HG03280 (cell line): ENCODE data around the gene DGCR2.
"Not testable (repeated sequence)": the region's sequence is repeated elsewhere in the genome, so short reads cannot be mapped to it uniquely, and the experiment has no call there.

Experiments
- ATAC-seq: cut with Tn5 transposase; IDR thresholded peaks from one replicate; pipeline ENCODE4 v1.9.1; 2021; ENCODE audit warnings: mild to moderate bottlenecking, moderate library complexity; ENCODE audit not compliant: unreplicated experiment

Gene DGCR2

DNA sequence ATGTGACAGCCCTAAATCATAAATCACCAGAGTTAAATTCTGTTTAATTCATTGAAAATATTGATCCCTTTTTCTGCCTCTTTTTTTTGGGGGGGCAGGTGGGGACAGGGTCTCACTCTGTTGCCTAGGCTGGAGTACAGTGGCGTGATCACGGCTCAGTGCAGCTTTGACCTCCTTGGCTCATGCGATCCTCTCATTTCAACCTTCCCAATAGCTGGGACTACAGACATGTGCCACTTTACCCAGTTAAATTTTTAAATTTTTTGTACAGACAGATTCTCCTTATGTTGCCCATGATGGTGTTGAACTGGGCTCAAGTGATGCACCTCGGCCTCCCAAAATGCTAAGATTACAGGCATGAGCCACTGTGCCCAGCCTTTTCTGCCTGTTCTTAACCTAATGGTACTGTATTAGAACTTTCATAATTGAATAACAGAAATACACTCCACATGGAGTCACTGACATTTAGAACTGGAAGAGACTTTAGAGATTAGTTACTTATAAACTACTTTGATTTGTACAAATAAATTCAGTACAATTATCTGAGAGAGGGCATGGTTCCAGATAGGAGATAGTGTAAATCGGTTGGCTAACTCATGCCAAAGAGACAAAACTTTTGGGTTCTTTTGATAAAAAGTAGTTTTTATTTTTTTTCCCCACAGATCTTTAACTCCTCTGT lies 109.8 kb downstream of the DGCR2 start:
- ATAC-seq = no peak

DNA sequence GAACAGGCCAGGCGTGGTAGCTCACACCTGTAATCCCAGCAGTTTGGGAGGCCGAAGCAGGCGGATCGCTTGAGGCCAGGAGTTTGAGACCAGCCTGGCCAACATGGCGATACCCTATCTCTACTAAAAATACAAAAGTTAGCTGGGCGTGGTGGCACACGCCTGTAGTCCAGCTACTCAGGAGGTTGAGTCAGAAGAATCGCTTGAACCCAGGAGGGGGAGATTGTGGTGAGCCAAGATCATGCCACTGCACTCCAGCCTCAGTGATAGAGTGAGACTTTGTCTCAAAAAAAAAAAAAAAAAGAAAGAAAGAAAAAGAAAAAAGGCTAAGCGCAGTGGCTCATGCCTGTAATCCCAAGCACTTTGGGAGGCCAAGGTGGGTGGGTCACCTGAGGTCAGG lies 110.6 kb downstream of the DGCR2 start:
- ATAC-seq = not testable (repeated sequence)

- ATAC-seq = no peak
These were observed 111.1 kb downstream of the DGCR2 start for GRCh38 chr22:19011075-19011474.

DNA sequence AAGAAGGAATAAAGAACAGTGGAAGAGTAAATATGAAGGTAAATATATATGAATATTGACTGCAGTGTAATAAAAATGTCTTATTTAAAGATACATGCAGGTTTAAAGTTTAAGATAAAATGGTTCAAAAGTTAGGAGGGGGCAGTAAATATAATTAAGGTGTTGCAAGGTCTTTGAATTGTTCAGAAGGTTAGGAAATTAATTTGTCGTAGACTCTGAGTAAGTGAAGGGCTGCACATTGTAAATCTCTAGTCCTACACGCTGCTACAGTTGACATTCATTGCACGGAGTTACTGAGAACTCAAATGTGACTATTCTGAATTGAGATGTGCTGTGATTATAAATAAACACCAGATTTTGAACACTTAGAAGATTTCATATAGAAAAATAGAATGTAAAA lies 116.3 kb downstream of the DGCR2 start:
- no peak for ATAC-seq

- no peak for ATAC-seq
These were observed 117.7 kb downstream of the DGCR2 start for GRCh38 chr22:19004471-19004870.

GRCh38 chr22:19003508-19003907 lies 118.7 kb downstream of the DGCR2 start:
- ATAC-seq = no peak

- no peak for ATAC-seq
These were observed 119.6 kb downstream of the DGCR2 start for GRCh38 chr22:19002684-19003038.

GRCh38 chr22:19001204-19001603 lies 121.0 kb downstream of the DGCR2 start:
- ATAC-seq = no peak

DNA sequence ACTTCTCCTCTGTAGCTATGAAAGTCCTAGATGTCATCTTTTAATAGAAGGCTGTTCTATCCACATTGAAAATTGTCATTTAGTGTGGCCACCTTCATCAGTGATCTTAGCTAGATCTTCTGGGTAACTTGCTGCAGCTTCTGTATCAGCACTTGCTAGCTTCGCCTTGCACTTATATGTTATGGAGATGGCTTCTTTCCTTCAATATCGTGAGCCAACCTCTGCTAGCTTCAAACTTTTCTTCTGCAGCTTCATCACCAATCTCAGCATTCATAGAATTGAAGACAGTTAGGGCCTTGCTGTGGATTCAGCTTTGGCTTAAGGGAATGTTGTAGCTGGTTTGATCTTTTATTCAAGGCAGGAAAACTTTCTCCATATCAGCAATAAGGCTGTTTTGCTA lies 122.1 kb downstream of the DGCR2 start:
- ATAC-seq = not testable (repeated sequence)

DNA sequence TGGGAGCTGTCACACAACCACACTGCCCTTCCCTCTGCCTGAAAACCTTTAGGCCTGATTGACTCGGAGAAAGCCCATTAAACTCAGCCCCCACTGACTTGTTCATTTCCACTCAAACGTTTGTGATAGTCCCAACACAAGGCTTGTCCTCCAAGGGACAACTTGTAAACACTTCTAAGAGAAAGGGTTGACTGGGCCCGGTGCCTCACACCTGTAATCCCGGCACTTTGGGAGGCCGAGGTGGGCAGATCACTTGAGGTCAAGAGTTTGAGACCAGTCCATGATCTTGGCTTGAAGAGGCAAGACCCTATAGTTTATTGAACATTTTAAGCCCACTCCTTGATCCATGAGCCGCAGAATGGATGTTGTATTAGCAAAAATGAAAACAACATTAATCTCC lies 122.8 kb downstream of the DGCR2 start:
- no peak for ATAC-seq

DNA sequence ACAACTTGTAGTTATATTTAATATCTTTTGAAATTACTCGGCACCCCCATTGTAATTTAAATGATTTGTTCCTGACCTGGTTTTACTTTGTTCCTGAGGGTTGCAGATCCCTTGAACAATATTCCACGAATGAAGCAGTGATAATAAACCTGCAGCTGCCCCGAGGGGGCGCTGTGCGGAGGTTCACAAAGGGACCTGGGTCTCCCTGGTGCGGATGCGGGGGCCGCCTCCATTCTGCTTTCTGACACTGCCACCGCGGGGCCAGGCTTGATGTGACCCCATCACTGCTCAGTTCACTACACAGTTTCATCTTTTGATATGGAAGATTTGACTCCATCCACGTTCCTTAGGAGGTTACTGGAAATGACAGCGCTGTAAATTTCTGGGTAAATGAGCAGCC lies 123.2 kb downstream of the DGCR2 start:
- ATAC-seq = no peak

- no peak for ATAC-seq
These were observed 124.3 kb downstream of the DGCR2 start for GRCh38 chr22:18997925-18998315.

DNA sequence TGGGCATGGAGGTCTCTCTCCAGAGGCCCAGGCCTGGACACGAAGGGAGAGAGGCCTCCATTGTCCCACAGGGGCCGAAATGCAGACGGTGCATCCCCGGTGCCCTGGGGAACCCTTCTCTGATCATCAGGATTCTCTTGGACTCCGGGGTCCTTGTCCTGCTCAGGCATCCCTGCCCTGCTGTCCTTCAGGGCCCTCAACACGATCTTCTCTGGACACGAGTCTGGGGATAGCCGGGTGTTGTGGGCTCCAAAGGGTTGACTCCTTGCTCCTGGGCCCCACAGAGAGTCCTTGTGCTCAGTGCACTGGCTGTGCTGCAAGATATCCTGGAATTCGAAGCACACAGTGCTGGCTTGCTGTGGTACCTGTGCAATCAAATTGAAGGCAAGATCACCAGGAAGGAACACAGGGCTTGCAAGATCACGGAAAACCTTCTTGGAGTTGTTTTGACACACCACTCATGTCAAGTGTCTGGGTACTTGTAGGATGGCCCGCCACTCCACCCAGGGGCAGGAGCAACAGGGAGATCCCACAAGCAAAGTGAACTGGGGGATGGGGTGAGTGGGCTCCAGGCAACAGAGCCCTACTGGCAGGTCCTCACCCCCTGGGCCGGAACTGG lies 124.8 kb downstream of the DGCR2 start:
- no peak for ATAC-seq

- ATAC-seq = no peak
These were observed 125.8 kb downstream of the DGCR2 start for GRCh38 chr22:18996376-18996900.

DNA sequence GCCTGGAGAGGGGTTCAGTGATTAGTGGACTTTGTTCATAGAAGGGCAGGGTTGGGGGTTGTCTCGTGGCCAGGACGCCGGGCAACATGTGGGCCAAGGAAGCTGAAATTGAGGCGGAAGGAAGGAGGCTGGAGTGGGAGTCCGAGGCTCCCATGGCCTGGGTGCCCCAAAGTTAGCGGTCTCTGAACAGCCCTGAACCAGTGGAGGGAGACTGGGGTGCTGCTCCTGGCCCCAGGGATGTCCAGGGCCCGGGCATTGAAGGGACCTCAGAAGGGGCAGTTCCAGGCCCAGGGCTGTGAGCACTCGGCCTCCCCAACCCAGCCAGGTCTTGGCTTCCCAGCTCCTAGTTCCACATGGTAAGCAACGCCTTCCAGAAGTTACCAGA lies 126.9 kb downstream of the DGCR2 start:
- ATAC-seq = no peak

DNA sequence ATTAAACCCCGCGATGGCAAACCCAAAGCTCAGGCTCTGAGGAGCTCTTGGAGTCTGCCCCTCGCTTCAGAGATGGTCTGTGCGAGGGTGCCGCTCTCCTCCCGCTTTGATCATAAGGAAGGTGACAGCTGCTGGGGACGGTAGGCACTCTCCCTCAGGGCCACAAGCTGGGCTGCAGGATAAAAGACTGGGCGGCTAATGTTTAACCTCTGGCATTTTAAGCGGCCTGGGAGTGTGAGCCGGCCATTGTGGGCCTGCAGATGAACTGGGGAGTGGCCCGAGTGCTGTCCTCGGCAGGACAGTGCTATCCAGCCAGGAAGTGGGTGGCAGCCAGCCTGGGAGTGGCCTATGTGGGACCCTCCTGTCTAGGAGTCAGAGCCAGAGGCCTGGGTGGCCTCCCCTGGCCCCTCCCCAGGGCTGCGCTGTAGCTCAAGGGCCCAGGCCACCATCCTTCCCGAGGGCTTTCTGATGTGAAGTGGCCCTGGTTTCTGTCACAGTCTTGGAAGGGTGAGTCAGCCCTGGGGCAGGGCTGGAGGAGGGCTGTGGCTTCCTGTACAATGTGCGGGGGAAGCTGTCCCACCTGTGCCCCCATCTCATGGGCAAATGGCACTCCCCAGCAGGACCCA lies 127.4 kb downstream of the DGCR2 start:
- no peak for ATAC-seq

- no peak for ATAC-seq
These were observed 128.2 kb downstream of the DGCR2 start for GRCh38 chr22:18994056-18994455.

DNA sequence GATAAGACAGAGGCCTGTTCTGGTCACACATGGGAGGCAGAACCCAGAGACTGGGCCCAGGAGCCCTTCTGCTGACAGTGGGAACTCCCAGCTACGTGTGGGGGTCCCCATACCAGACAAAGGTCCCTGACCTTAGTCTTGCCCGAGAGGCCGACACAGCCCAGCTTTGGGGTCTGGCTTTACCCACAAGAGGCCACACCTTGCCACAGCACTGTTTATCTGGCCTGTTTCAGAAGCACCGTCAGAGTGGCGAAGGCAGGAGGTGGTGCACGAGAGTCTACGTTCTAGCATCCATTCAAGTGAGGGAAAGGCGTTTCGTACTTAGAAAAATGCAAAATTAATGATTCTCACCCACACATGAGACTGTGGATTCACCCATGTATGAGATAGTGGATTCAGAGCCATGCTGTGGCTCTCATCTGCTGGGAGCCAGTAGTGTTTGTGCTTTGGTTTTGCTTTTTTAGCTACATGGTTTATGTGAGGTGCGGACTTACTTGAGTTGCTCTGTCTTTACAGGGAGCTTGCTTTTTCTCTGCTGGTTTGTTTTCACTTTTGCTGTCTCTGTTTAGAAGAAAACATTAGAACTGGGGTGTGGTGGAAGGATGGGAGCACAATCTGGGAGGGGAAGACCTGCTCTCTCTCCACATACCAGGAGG lies 129.5 kb downstream of the DGCR2 start:
- ATAC-seq = no peak

DNA sequence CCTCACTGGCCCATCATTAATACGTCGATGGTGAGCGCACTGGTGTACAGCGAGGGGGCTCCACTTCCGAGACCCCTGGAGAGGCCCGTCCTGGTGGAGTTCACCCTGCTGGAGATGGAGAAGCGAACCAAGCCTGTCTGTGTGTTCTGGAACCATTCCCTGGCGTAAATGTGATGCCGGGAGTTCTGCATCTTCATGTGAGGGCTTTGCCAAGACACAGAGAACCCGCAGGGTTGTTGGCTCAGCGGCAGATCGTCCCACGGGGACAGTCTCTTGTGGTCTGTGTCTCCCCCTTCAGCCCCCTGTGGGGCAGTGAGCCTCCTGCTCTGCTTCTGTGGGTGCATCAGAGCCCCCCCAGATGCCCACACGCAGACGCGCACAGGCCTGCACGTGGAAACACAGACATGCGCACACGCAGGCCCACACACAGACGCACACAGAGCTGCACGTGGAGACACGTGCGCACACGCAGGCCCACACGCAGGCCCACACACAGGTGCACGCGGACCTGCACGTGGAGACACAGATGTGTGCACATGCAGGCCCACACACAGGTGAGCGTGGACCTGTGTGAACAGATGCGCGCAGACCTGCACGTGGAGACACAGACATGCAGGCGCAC lies 130.3 kb downstream of the DGCR2 start:
- ATAC-seq = no peak

GRCh38 chr22:18991138-18991432 lies 131.1 kb downstream of the DGCR2 start:
- no peak for ATAC-seq

GRCh38 chr22:18990355-18991137 lies 131.7 kb downstream of the DGCR2 start:
- no peak for ATAC-seq
